Sigmoid colon (tissue), 4 donors: ENCODE data around the gene LTB4R.

Experiments
- CTCF ChIP-seq, 4 experiments: fragments of 450-650 bp in 3 of 4; fragments of 200-600 bp in 1 of 4; IDR thresholded peaks; one replicate each; pipeline ENCODE4 v1.5.1; 2016 to 2019; ENCODE audit warnings: antibody characterized with exemption in 4 of 4, mild to moderate bottlenecking in 3 of 4, moderate library complexity in 2 of 4
- EP300 ChIP-seq, 4 donors: sonication (generic); formaldehyde crosslinking; IDR thresholded peaks; one replicate each; pipeline ENCODE4 v1.6.1; 2017; ENCODE audit warnings: antibody characterized with exemption in 4 of 4

GRCh38 chr14:24268225-24268624 is 43.1 kb upstream of the LTB4R start:
- TF ChIP-seq EP300 (IDR thresholded peaks at IDR 0.05): no peak
- no peak for TF ChIP-seq CTCF (IDR thresholded peaks at IDR 0.05)
